ENCODE results near the gene SH3PXD2B.

Gene SH3PXD2B

GRCh38 chr5:172455087-172455381, 709 bp upstream of the SH3PXD2B start:
- no peak overlapping the region for H3K27ac ChIP-seq (ENCODE audit: low read depth, low read length)
- H3K4me3 ChIP-seq (ENCODE audit: low read length) = peak overlapping the region; percentile 27
- peaks cover 27% of the 10 kb centered on the region for H3K79me2 ChIP-seq (ENCODE audit: control insufficient read depth, insufficient read depth, low read length)
- peak overlapping the region; percentile 19 for H3K18ac ChIP-seq (ENCODE audit: low read length)
- WGBS (ENCODE audit: extremely low coverage, insufficient coverage, low lambda C conversion rate) = no CpG with 5 or more reads among the region's 8 CpGs
- H2AK5ac ChIP-seq (ENCODE audit: low read length) = peak overlapping the region; percentile 76
- peak overlapping the region; percentile 88 for H4K5ac ChIP-seq (ENCODE audit: low read length)
- H3K4me1 ChIP-seq (ENCODE audit: control insufficient read depth, low read depth, low read length) = peaks cover 9% of the 10 kb centered on the region
- H4K8ac ChIP-seq (ENCODE audit: low read depth, low read length) = no peak overlapping the region
- H3K23ac ChIP-seq (ENCODE audit: low read length) = peak overlapping the region; percentile 57
- no peaks in the 10 kb centered on the region for H3K36me3 ChIP-seq (ENCODE audit: control insufficient read depth, insufficient read depth, low read length)
- H3K27me3 ChIP-seq (ENCODE audit: insufficient read depth, low read length, poor library complexity) = no peaks in the 10 kb centered on the region
- H3K4me2 ChIP-seq (ENCODE audit: low read length) = peak overlapping the region; percentile 42
- peaks cover 13% of the 10 kb centered on the region for H3K79me1 ChIP-seq (ENCODE audit: low read length)
- peak overlapping the region; percentile 74 for H3K9ac ChIP-seq (ENCODE audit: low read length)
- H3K56ac ChIP-seq (ENCODE audit: low read length) = peak overlapping the region; percentile 94
- H3K4ac ChIP-seq (ENCODE audit: low read depth, low read length) = peak overlapping the region; percentile 73
- no peak overlapping the region for H2BK15ac ChIP-seq (replicated peaks; ENCODE audit: low read depth)
- peak overlapping the region; percentile 73 for H2BK5ac ChIP-seq (ENCODE audit: low read length)
- no peak overlapping the region for H2BK120ac ChIP-seq (ENCODE audit: low read depth, low read length)
- peak; percentile 65 for DNase-seq

GRCh38 chr5:172453986-172454357, 353 bp downstream of the SH3PXD2B start:
- no CpG with 5 or more reads among the region's 35 CpGs for WGBS (ENCODE audit: extremely low coverage, insufficient coverage, low lambda C conversion rate)
- Histone ChIP-seq H3K4me2 (ENCODE audit: low read length) (peak overlapping the region; percentile 97), H3K4me3 (ENCODE audit: low read length) (peak overlapping the region; percentile 88), H3K27ac (ENCODE audit: low read depth, low read length) (peak overlapping the region; percentile 95), H2BK120ac (ENCODE audit: low read depth, low read length) (no peak overlapping the region), H3K79me2 (ENCODE audit: control insufficient read depth, insufficient read depth, low read length) (peaks cover 36% of the 10 kb centered on the region), H4K8ac (ENCODE audit: low read depth, low read length) (no peak overlapping the region), H3K4ac (ENCODE audit: low read depth, low read length) (peak overlapping the region; percentile 88), H3K27me3 (ENCODE audit: insufficient read depth, low read length, poor library complexity) (no peaks in the 10 kb centered on the region), H3K79me1 (ENCODE audit: low read length) (peaks cover 20% of the 10 kb centered on the region), H3K36me3 (ENCODE audit: control insufficient read depth, insufficient read depth, low read length) (no peaks in the 10 kb centered on the region), H3K56ac (ENCODE audit: low read length) (peak overlapping the region; percentile 98), H4K5ac (ENCODE audit: low read length) (no peak overlapping the region), H3K18ac (ENCODE audit: low read length) (peak overlapping the region; percentile 98), H3K9ac (ENCODE audit: low read length) (peak overlapping the region; percentile 92), H2BK5ac (ENCODE audit: low read length) (no peak overlapping the region), H2BK15ac (replicated peaks; ENCODE audit: low read depth) (no peak overlapping the region), H3K23ac (ENCODE audit: low read length) (peak overlapping the region; percentile 60), H3K4me1 (ENCODE audit: control insufficient read depth, low read depth, low read length) (peaks cover 9% of the 10 kb centered on the region), H2AK5ac (ENCODE audit: low read length) (no peak overlapping the region)
- DNase-seq = peak; percentile 76

GRCh38 chr5:172453206-172453985, 929 bp downstream of the SH3PXD2B start:
- WGBS (ENCODE audit: extremely low coverage, insufficient coverage, low lambda C conversion rate) = no CpG with 5 or more reads among the region's 24 CpGs
- Histone ChIP-seq H3K18ac (ENCODE audit: low read length) (peak overlapping the region; percentile 98), H3K79me1 (ENCODE audit: low read length) (peaks cover 25% of the 10 kb centered on the region), H3K4me2 (ENCODE audit: low read length) (peak overlapping the region; percentile 97), H3K9ac (ENCODE audit: low read length) (peak overlapping the region; percentile 92), H4K5ac (ENCODE audit: low read length) (peak overlapping the region; percentile 78), H3K79me2 (ENCODE audit: control insufficient read depth, insufficient read depth, low read length) (peaks cover 42% of the 10 kb centered on the region), H3K36me3 (ENCODE audit: control insufficient read depth, insufficient read depth, low read length) (no peaks in the 10 kb centered on the region), H3K27me3 (ENCODE audit: insufficient read depth, low read length, poor library complexity) (no peaks in the 10 kb centered on the region), H2AK5ac (ENCODE audit: low read length) (peak overlapping the region; percentile 96), H2BK5ac (ENCODE audit: low read length) (peak overlapping the region; percentile 76), H4K8ac (ENCODE audit: low read depth, low read length) (no peak overlapping the region), H2BK15ac (replicated peaks; ENCODE audit: low read depth) (no peak overlapping the region), H3K56ac (ENCODE audit: low read length) (peak overlapping the region; percentile 98), H3K23ac (ENCODE audit: low read length) (peak overlapping the region; percentile 81), H3K4ac (ENCODE audit: low read depth, low read length) (peak overlapping the region; percentile 88), H3K4me1 (ENCODE audit: control insufficient read depth, low read depth, low read length) (peaks cover 9% of the 10 kb centered on the region), H2BK120ac (ENCODE audit: low read depth, low read length) (no peak overlapping the region), H3K4me3 (ENCODE audit: low read length) (peak overlapping the region; percentile 88), H3K27ac (ENCODE audit: low read depth, low read length) (peak overlapping the region; percentile 26)
- DNase-seq = peak; percentile 92

GRCh38 chr5:172452398-172453205, 1.7 kb downstream of the SH3PXD2B start:
- no peak overlapping the region for H2BK120ac ChIP-seq (ENCODE audit: low read depth, low read length)
- no peak overlapping the region for H2BK15ac ChIP-seq (replicated peaks; ENCODE audit: low read depth)
- peaks cover 48% of the 10 kb centered on the region for H3K79me2 ChIP-seq (ENCODE audit: control insufficient read depth, insufficient read depth, low read length)
- no peak overlapping the region for H4K5ac ChIP-seq (ENCODE audit: low read length)
- peak overlapping the region; percentile 88 for H3K4me3 ChIP-seq (ENCODE audit: low read length)
- peak; percentile 41 for DNase-seq
- peak overlapping the region; percentile 97 for H3K4me2 ChIP-seq (ENCODE audit: low read length)
- no peak overlapping the region for H2AK5ac ChIP-seq (ENCODE audit: low read length)
- peak overlapping the region; percentile 16 for H3K27ac ChIP-seq (ENCODE audit: low read depth, low read length)
- no peak overlapping the region for H4K8ac ChIP-seq (ENCODE audit: low read depth, low read length)
- H3K36me3 ChIP-seq (ENCODE audit: control insufficient read depth, insufficient read depth, low read length) = no peaks in the 10 kb centered on the region
- H3K4ac ChIP-seq (ENCODE audit: low read depth, low read length) = no peak overlapping the region
- H3K23ac ChIP-seq (ENCODE audit: low read length) = no peak overlapping the region
- no CpG with 5 or more reads among the region's 18 CpGs for WGBS (ENCODE audit: extremely low coverage, insufficient coverage, low lambda C conversion rate)
- H3K79me1 ChIP-seq (ENCODE audit: low read length) = peaks cover 29% of the 10 kb centered on the region
- no peak overlapping the region for H3K18ac ChIP-seq (ENCODE audit: low read length)
- H3K27me3 ChIP-seq (ENCODE audit: insufficient read depth, low read length, poor library complexity) = no peaks in the 10 kb centered on the region
- H3K56ac ChIP-seq (ENCODE audit: low read length) = peak overlapping the region; percentile 98
- peaks cover 9% of the 10 kb centered on the region for H3K4me1 ChIP-seq (ENCODE audit: control insufficient read depth, low read depth, low read length)
- H2BK5ac ChIP-seq (ENCODE audit: low read length) = no peak overlapping the region
- H3K9ac ChIP-seq (ENCODE audit: low read length) = peak overlapping the region; percentile 92

- H3K79me2 ChIP-seq (ENCODE audit: control insufficient read depth, insufficient read depth, low read length) = peaks cover 52% of the 10 kb centered on the region
- H3K23ac ChIP-seq (ENCODE audit: low read length) = no peak overlapping the region
- H3K27ac ChIP-seq (ENCODE audit: low read depth, low read length) = no peak overlapping the region
- H3K18ac ChIP-seq (ENCODE audit: low read length) = no peak overlapping the region
- H3K27me3 ChIP-seq (ENCODE audit: insufficient read depth, low read length, poor library complexity) = no peaks in the 10 kb centered on the region
- no peak overlapping the region for H3K56ac ChIP-seq (ENCODE audit: low read length)
- no peak overlapping the region for H3K9ac ChIP-seq (ENCODE audit: low read length)
- no peak overlapping the region for H4K8ac ChIP-seq (ENCODE audit: low read depth, low read length)
- H3K4me2 ChIP-seq (ENCODE audit: low read length) = no peak overlapping the region
- DNase-seq = peak; percentile 91
- H2BK5ac ChIP-seq (ENCODE audit: low read length) = no peak overlapping the region
- peaks cover 9% of the 10 kb centered on the region for H3K4me1 ChIP-seq (ENCODE audit: control insufficient read depth, low read depth, low read length)
- no CpG with 5 or more reads among the region's 3 CpGs for WGBS (ENCODE audit: extremely low coverage, insufficient coverage, low lambda C conversion rate)
- H3K4me3 ChIP-seq (ENCODE audit: low read length) = no peak overlapping the region
- H4K5ac ChIP-seq (ENCODE audit: low read length) = no peak overlapping the region
- H3K79me1 ChIP-seq (ENCODE audit: low read length) = peaks cover 32% of the 10 kb centered on the region
- H3K4ac ChIP-seq (ENCODE audit: low read depth, low read length) = no peak overlapping the region
- H2BK120ac ChIP-seq (ENCODE audit: low read depth, low read length) = no peak overlapping the region
- H3K36me3 ChIP-seq (ENCODE audit: control insufficient read depth, insufficient read depth, low read length) = no peaks in the 10 kb centered on the region
- no peak overlapping the region for H2BK15ac ChIP-seq (replicated peaks; ENCODE audit: low read depth)
- H2AK5ac ChIP-seq (ENCODE audit: low read length) = no peak overlapping the region
Measured at GRCh38 chr5:172451771-172452197, 2.5 kb downstream of the SH3PXD2B start.
